Thymus (tissue), 11 donors: Measurements from ENCODE around the gene PTPRB. TPM values are rescaled to one million over a fixed set of nuclear protein-coding genes. Genes with fewer than 3 reads are reported as not detected.

ENCODE experiments used
- DNase-seq, 9 donors: peaks; one replicate each; pipeline ENCODE4 v3.0.0-alpha.2; 2013; ENCODE audit warnings: low spot score in 9 of 9, low read depth in 6 of 9, missing footprints in 1 of 9
- H3K27ac ChIP-seq, 2 donors: one replicate each; pipeline ENCODE4 v1.5.1; 2013; ENCODE audit warnings: control low read depth in 1 of 2, low read depth in 1 of 2, low read length in 1 of 2, mild to moderate bottlenecking in 1 of 2, moderate library complexity in 1 of 2
- H3K27me3 ChIP-seq, 2 donors: one replicate each; pipeline ENCODE4 v1.5.1; 2013; ENCODE audit warnings: low read length in 1 of 2; ENCODE audit not compliant: control insufficient read depth in 2 of 2, insufficient read depth in 1 of 2
- H3K36me3 ChIP-seq, 2 donors: one replicate each; pipeline ENCODE4 v1.5.1; 2013; ENCODE audit warnings: low read length in 1 of 2, mild to moderate bottlenecking in 1 of 2, moderate library complexity in 1 of 2; ENCODE audit not compliant: control insufficient read depth in 2 of 2, insufficient read depth in 2 of 2
- H3K4me1 ChIP-seq, 2 donors: one replicate each; pipeline ENCODE4 v1.5.1; 2013; ENCODE audit warnings: low read length in 2 of 2; ENCODE audit not compliant: control insufficient read depth in 2 of 2, insufficient read depth in 2 of 2
- H3K4me3 ChIP-seq, 2 donors: one replicate each; pipeline ENCODE4 v1.5.1; 2013; ENCODE audit warnings: low read length in 2 of 2, control low read depth in 1 of 2, mild to moderate bottlenecking in 1 of 2
- H3K9me3 ChIP-seq, 2 donors: one replicate each; pipeline ENCODE4 v1.5.1; 2013; ENCODE audit warnings: low read length in 1 of 2, mild to moderate bottlenecking in 1 of 2; ENCODE audit not compliant: control insufficient read depth in 2 of 2, insufficient read depth in 1 of 2
- WGBS: extraction: QIAGEN DNeasy Blood & Tissue Kit; methylation state at CpG from one replicate; pipeline ENCODE4 v1.1.7; 2013; 5-methylcytosine and 5-hydroxymethylcytosine counted together
- polyA plus RNA-seq: library from polyadenylated mRNA; stranded (reverse); fragments of 200-250 nt; gene quantifications from one replicate; pipeline ENCODE4 v1.2.3, GENCODE V29; 2013
- total RNA-seq: library from RNA; stranded (reverse); fragments of 120-200 nt; gene quantifications from one replicate; pipeline ENCODE4 v1.2.4, GENCODE V29; 2013
- donor health status: healthy.

Gene PTPRB
- total and polyA plus RNA-seq, 2 donors, result 2.3 to 2.8 TPM

DNA sequence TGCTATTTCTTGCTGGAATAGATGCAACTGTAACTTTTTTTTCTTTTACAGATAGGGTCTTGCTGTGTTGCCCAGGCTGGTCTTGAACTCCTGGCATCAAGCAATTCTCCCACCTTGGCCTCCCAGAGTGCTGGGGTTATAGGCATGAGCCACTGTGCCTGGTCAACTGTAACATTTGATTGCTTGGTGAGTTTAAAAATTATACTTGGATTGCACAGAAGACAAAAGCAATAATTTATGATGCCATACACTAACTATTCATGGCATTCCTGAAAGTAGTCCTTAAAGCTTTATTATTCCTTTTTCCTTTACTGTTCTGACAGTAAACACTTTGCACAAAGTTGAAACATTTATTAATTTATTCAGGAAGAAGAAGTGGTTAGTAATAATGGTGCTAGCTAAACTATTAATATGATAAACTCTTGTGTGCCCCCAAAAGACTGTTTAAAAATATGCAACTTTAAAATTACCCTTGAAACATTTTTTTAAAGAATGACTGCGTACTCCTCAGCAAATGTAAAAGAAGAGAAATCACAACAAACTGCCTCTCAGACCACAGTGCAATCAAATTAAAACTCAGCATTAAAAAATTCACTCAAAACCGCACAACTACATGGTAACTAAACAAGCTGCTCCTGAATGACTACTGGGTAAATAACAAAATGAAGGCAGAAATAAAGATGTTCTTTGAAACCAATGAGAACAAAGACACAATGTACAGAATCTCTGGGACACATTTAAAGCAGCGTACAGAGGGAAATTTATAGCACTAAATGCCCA lies 8.3 kb downstream of the PTPRB start:
- H3K27me3 ChIP-seq, result no peaks in the 10 kb centered on the region
- no peaks in the 10 kb centered on the region for H3K9me3 ChIP-seq
- 95% methylated on average over 3 of the region's 3 CpGs for WGBS
- H3K4me3 ChIP-seq, result no peak overlapping the region
- DNase-seq, result no peak
- H3K4me1 ChIP-seq, result no peaks in the 10 kb centered on the region
- H3K36me3 ChIP-seq, result no peaks in the 10 kb centered on the region
- H3K27ac ChIP-seq, result no peak overlapping the region

GRCh38 chr12:70627677-70628076 lies 9.6 kb downstream of the PTPRB start:
- no peaks in the 10 kb centered on the region for H3K36me3 ChIP-seq
- H3K27ac ChIP-seq, result no peak overlapping the region
- H3K4me3 ChIP-seq, result no peak overlapping the region
- DNase-seq, result no peak
- no peaks in the 10 kb centered on the region for H3K9me3 ChIP-seq
- no peaks in the 10 kb centered on the region for H3K4me1 ChIP-seq
- 92% methylated on average over 5 of the region's 5 CpGs for WGBS
- no peaks in the 10 kb centered on the region for H3K27me3 ChIP-seq

DNA sequence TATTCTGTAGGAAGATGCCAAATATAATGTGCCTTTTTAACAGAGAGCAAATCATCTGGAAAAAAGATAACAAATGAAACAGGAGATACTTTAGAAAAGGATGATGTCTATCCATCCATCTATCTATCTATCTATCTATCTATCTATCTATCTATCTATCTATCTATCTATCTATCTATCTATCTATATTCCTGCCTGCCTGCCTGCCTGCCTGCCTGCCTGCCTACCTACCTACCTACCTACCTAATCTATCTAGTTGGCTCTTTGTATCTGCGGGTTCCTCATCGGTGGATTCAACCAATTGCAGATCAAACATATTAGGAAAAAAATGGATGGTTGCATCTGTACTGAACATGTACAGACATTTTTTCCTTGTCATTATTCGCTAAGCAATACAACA lies 11.0 kb downstream of the PTPRB start:
- 82% methylated on average over 3 of the region's 3 CpGs for WGBS
- no peaks in the 10 kb centered on the region for H3K4me1 ChIP-seq
- H3K4me3 ChIP-seq, result no peak overlapping the region
- H3K27me3 ChIP-seq, result no peaks in the 10 kb centered on the region
- no peak for DNase-seq
- H3K36me3 ChIP-seq, result no peaks in the 10 kb centered on the region
- H3K9me3 ChIP-seq, result no peaks in the 10 kb centered on the region
- no peak overlapping the region for H3K27ac ChIP-seq

GRCh38 chr12:70619471-70620152 lies 17.6 kb downstream of the PTPRB start:
- no peaks in the 10 kb centered on the region for H3K4me1 ChIP-seq
- no peaks in the 10 kb centered on the region for H3K9me3 ChIP-seq
- 94% methylated on average over 5 of the region's 5 CpGs for WGBS
- no peak overlapping the region for H3K4me3 ChIP-seq
- no peak for DNase-seq
- H3K27ac ChIP-seq, result no peak overlapping the region
- H3K36me3 ChIP-seq, result no peaks in the 10 kb centered on the region
- no peaks in the 10 kb centered on the region for H3K27me3 ChIP-seq

DNA sequence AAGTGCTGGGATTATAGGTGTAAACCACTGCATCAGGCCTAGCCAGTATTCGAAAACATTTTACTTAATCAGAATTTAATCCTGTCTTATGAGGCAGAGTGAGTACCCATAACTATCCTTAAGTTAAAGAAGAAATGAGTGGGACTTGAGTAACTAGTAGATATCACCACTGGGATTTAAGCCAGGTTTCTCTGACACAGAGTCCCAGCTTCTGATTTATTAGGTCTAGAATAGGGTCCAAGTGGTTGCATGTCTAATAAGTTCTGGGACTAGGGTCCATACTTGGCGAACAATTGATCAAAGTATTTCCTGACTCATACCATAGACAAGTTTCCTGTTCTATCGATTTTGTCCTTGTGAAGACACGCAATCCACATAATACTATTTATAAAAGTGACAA lies 18.9 kb downstream of the PTPRB start:
- H3K27me3 ChIP-seq, result no peaks in the 10 kb centered on the region
- H3K27ac ChIP-seq, result no peak overlapping the region
- no peaks in the 10 kb centered on the region for H3K4me1 ChIP-seq
- no peaks in the 10 kb centered on the region for H3K36me3 ChIP-seq
- DNase-seq, result no peak
- no peaks in the 10 kb centered on the region for H3K9me3 ChIP-seq
- no peak overlapping the region for H3K4me3 ChIP-seq
- 97% methylated on average over 4 of the region's 4 CpGs for whole genome bisulfite sequencing

DNA sequence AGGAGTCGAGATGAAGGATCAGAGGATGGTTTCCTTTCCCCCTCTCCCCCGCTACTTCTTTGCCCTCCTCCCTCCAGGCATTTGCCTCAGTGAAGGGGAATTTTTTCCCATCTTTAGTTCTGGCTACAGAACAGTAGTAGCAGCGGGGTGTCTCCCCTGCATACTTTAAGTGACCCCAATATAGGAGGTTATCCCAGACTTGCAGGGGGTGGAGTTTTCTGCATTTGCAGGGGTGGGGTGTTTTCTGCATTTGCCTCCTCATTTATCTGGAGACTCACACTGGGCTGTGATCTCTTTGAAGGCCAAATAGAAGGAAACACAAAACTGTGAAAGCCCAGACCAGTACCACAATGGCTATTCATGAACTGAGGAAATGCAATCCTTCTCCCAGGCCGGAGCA lies 19.8 kb downstream of the PTPRB start:
- Histone ChIP-seq H3K36me3 (no peaks in the 10 kb centered on the region), H3K27me3 (peaks cover 0 to 2% of the 10 kb centered on the region in 2 donors), H3K27ac (no peak overlapping the region), H3K4me3 (no peak overlapping the region), H3K4me1 (no peaks in the 10 kb centered on the region), H3K9me3 (no peaks in the 10 kb centered on the region)
- DNase-seq, result no peak
- 88% methylated on average over 4 of the region's 4 CpGs for WGBS

DNA sequence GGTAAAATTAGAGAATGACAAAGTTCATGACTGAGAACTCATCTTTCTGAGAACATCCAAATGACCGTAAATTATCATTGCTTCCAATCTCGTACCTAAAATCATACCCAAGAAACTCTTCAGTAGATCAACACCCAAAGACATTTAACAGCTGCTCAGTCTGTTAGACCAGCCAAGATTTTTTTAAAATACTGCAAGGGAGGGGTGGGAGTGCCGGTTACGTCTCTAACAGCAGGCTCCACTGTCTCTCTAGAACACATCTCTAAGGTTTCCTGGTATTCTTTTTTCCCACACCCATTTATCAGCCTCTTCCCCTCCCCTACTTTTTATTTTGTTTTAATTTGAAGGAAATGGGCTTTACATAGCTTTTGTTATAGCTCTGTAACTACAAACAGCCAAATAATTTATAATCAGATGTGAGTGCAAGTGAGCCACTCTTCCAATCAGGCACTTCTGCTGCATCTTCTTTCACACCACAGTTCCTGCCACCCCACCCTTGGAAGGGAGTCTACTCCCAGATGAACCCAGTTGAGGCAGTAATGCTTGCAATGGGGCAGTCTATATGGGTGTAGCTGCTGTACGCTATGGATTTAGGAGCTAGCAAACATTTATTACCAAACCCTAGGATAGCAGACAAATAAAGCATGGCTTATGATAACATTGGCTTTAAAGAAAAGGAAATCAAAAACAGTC lies 21.9 kb downstream of the PTPRB start:
- H3K9me3 ChIP-seq, result no peaks in the 10 kb centered on the region
- H3K27ac ChIP-seq, result no peak overlapping the region
- no peaks in the 10 kb centered on the region for H3K4me1 ChIP-seq
- no peak overlapping the region for H3K4me3 ChIP-seq
- H3K36me3 ChIP-seq, result no peaks in the 10 kb centered on the region
- no peak for DNase-seq
- 95% methylated on average over 5 of the region's 5 CpGs for WGBS
- H3K27me3 ChIP-seq, result peaks cover 1 to 16% of the 10 kb centered on the region in 2 donors

DNA sequence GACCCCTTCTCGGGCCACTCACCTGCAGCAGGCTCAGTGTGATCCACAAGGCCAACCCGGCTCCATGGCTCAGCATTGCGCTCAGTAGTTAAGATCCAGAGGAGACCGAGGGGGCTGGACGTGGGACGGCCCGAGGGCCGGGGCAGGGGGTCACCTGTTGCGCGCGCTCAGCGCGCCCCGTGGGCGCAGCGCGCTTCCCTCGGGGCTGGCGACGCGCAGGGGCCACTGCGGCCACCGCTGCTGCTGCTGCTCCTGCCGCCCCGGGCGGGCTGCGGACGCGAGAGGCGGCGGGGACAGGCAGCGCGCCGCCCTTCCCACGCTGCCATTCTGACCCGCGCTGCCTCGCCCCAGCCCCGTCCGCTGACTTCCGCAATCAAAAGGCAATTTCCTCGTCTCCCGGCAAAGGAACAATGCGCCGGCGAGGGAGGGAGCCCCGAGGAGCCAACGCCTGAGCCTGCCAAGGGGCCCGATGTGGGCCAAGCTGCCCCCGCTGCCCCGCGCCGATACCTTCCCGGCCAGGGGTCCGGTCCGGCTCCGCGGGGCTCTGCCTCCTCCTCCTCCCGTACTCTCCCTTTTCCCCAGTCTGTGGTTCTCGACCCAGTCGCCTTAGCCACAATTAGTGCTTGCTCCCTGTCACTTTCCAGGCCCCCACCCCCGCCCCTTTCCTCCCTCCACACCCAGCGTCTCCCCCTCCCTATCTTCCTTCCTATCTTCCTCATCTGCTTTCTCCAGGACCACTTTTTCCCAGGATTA lies 27.3 kb downstream of the PTPRB start:
- H3K9me3 ChIP-seq, result no peaks in the 10 kb centered on the region
- H3K27ac ChIP-seq, result no peak overlapping the region
- H3K27me3 ChIP-seq, result peaks cover 18 to 33% of the 10 kb centered on the region in 2 donors
- DNase-seq, result peak in 2 of 9 donors; percentile 3 to 5
- H3K4me3 ChIP-seq, result peak overlapping the region in 1 of 2 donors; percentile 15
- 3% methylated on average over 63 of the region's 63 CpGs for WGBS
- H3K4me1 ChIP-seq, result peaks cover 2 to 6% of the 10 kb centered on the region in 2 donors
- no peaks in the 10 kb centered on the region for H3K36me3 ChIP-seq
